Panc1 (cell line): ENCODE measurements around the gene GPRC5B. TPM values are rescaled to one million over a fixed set of nuclear protein-coding genes. Genes with fewer than 3 reads are reported as not detected.

Experiments used
- ATAC-seq: fragments of 200-7000 bp; cut with Tn5 transposase; 2 replicates; pipeline ENCODE4 v1.9.1; 2020; ENCODE audit warnings: mild to moderate bottlenecking, moderate library complexity
- BruUV-seq: library from RNA; stranded (reverse); fragments of 400-500 nt; replicated peaks from 2 replicates; lab custom pipeline; 2021; lab: Mats Ljungman, UMichigan
- CTCF ChIA-PET: fragments of 300-600 bp; sonication (Branson Sonifier 250); formaldehyde crosslinking; loops from one replicate; lab custom pipeline; 2022; ENCODE audit warnings: antibody characterized with exemption; lab: Charles Lee
- POLR2A ChIA-PET: fragments of 300-600 bp; sonication (Branson Sonifier 250); formaldehyde crosslinking; loops from one replicate; lab custom pipeline; 2022; ENCODE audit warnings: antibody characterized with exemption; lab: Charles Lee
- DNase-seq: peaks from one replicate; pipeline ENCODE4 v3.0.0-alpha.2; 2010; ENCODE audit warnings: low read depth, low spot score
- H3K27ac ChIP-seq: 2 replicates; pipeline ENCODE4 v1.5.1; 2011; ENCODE audit warnings: mild to moderate bottlenecking, low read length, inconsistent platforms
- H3K27me3 ChIP-seq: fragments of 200-500 bp; sonication (Bioruptor generic); 2 replicates; pipeline ENCODE4 v1.6.0; 2014; ENCODE audit warnings: low read length, inconsistent platforms; ENCODE audit not compliant: control insufficient read depth, insufficient read depth
- H3K36me3 ChIP-seq: fragments of 200-500 bp; sonication (Bioruptor generic); 2 replicates; pipeline ENCODE4 v1.5.1; 2014; ENCODE audit warnings: inconsistent platforms, mild to moderate bottlenecking, low read length, moderate library complexity; ENCODE audit not compliant: control insufficient read depth, insufficient read depth
- H3K4me1 ChIP-seq: 2 replicates; pipeline ENCODE4 v1.5.1; 2011; ENCODE audit warnings: inconsistent platforms, mild to moderate bottlenecking, low read length, moderate library complexity; ENCODE audit not compliant: control insufficient read depth, insufficient read depth
- H3K4me3 ChIP-seq, 2 experiments: 2 replicates each; pipeline ENCODE4 v1.5.1; 2011 to 2012; ENCODE audit warnings: low read depth in 2 of 2, low read length in 2 of 2, mild to moderate bottlenecking in 2 of 2, inconsistent platforms in 1 of 2, moderate library complexity in 1 of 2
- H3K9me3 ChIP-seq: fragments of 200-500 bp; sonication (Bioruptor generic); 2 replicates; pipeline ENCODE4 v1.5.1; 2014; ENCODE audit warnings: low read depth, mild to moderate bottlenecking, inconsistent platforms, low read length, moderate library complexity; ENCODE audit not compliant: control insufficient read depth, insufficient read depth
- CTCF ChIP-seq: fragments of 450-650 bp; IDR thresholded peaks from 2 replicates; pipeline ENCODE4 v1.5.1; 2017; ENCODE audit warnings: mild to moderate bottlenecking
- POLR2AphosphoS5 ChIP-seq: IDR thresholded peaks from 2 replicates; pipeline ENCODE4 v1.6.1; 2012; ENCODE audit warnings: mild to moderate bottlenecking, low read depth, low read length, moderate library complexity
- SIN3A ChIP-seq: IDR thresholded peaks from 2 replicates; pipeline ENCODE4 v1.6.1; 2012; ENCODE audit warnings: low read depth, mild to moderate bottlenecking, low read length, moderate library complexity, borderline replicate concordance; ENCODE audit not compliant: insufficient read depth
- TCF7L2 ChIP-seq: IDR thresholded peaks from 2 replicates; pipeline ENCODE4 v1.6.1; 2011; ENCODE audit warnings: mild to moderate bottlenecking, low read depth, low read length, inconsistent platforms
- in situ Hi-C: cut with HindIII; loops from 2 replicates; pipeline ENCODE4 v1.10.0; 2016; ENCODE audit warnings: low sequenced_read_pairs, low pct_unique_long_range_greater_than_20kb
- intact Hi-C: fragments of 100-400 bp; cut with micrococcal nuclease; formaldehyde crosslinking; loops from one replicate; pipeline ENCODE4 v1.10.0; 2022; ENCODE audit not compliant: unreplicated experiment
- total RNA-seq: library from RNA; stranded (reverse); gene quantifications from one replicate; pipeline ENCODE4 v1.2.1, GENCODE V29; 2021; ENCODE audit not compliant: unreplicated experiment
- TF ChIP-seq, protein P1 (sequence below), 2 experiments: IDR thresholded peaks; 2 replicates each; pipeline ENCODE4 v1.6.1; 2011 to 2012; ENCODE audit warnings: low read depth in 2 of 2, control low read depth in 1 of 2, low read length in 1 of 2, mild to moderate bottlenecking in 1 of 2, moderate library complexity in 1 of 2; ENCODE audit not compliant: insufficient read depth in 1 of 2

The GPRC5B gene
- total RNA-seq, 1 experiment from 2014 or later = 10.4 TPM

DNA sequence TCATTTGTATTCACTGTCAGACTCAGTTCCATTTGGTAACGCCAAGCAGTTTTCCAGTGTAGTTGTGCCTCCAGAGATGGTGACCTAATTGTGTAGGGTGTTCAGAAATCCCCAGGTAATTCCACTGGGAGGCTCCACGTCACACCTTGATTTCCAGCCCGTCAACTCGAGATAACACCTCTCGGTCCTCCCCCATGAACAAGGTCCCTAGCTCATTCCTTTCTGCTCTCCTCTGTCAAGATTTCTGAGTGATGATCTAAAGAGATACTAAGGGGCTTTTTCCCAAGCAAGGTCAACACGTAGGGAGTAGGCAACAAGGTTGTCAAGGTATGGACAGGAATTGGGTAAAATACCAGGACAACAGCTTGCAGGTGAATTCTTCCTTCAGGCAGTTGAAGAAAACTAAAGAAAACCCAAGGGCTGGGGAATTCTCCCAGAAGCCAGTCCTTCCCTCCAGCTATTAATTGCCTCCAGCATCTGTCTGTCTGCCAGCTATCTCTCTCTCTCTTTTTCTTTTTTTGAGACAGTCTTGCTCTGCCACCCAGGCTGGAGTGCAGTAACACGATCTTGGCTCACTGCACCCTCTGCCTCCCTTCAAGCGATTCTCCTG, 31.4 kb downstream of the GPRC5B start:
- no peak overlapping the region for H3K27ac ChIP-seq
- in situ Hi-C loops = no loop called here
- TF ChIP-seq POLR2AphosphoS5 (no peak), SIN3A (no peak), TCF7L2 (no peak), CTCF (no peak)
- H3K4me3 ChIP-seq = no peak overlapping the region
- no peak for DNase-seq
- intact Hi-C loops = no loop called here
- no peak for ATAC-seq
- H3K9me3 ChIP-seq = no peaks in the 10 kb centered on the region
- ChIA-PET CTCF (interaction anchor here (0.6 kb wide), 2 partner anchors 440 to 1232 kb away, joined by 3 to 10 read pairs; no protein-coding TSS in a partner anchor), POLR2A (no interaction called here)
- H3K36me3 ChIP-seq = no peaks in the 10 kb centered on the region
- H3K27me3 ChIP-seq = no peaks in the 10 kb centered on the region
- H3K4me1 ChIP-seq = no peaks in the 10 kb centered on the region
- BruUV-seq = no TSS peak

DNA sequence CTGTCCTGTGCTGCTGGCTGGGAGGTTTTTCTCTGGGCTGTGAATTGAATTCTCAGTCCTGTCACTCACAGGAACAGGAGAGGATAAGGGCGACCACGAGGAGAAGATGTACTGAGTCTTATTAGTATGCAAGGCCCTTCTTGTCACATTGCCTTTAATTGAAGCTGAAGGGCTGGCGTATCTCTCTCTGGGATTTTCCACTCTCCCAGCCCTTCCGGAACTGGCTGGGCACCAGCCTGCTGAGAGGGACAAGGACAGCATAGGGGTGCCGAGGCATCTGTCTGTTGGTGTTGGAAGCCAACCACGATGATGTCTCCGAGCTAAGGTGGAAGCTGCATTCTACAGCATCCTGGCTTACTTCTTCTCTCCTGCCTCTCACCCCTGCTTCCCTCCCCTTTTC, 33.2 kb downstream of the GPRC5B start:
- intact Hi-C loops = no loop called here
- CTCF ChIA-PET = interaction anchor here (0.6 to 1.0 kb wide), 2 partner anchors 257 to 267 kb away, joined by 3 read pairs; no protein-coding TSS in a partner anchor
- ATAC-seq (no peak), DNase-seq (no peak)
- POLR2A ChIA-PET = no interaction called here
- BruUV-seq = no TSS peak
- H3K4me1 ChIP-seq = no peaks in the 10 kb centered on the region
- H3K27me3 ChIP-seq = no peaks in the 10 kb centered on the region
- TF ChIP-seq POLR2AphosphoS5 = no peak
- TF ChIP-seq SIN3A = no peak
- no peak for TF ChIP-seq CTCF
- no peak for TF ChIP-seq TCF7L2
- TF ChIP-seq, protein P1, sequence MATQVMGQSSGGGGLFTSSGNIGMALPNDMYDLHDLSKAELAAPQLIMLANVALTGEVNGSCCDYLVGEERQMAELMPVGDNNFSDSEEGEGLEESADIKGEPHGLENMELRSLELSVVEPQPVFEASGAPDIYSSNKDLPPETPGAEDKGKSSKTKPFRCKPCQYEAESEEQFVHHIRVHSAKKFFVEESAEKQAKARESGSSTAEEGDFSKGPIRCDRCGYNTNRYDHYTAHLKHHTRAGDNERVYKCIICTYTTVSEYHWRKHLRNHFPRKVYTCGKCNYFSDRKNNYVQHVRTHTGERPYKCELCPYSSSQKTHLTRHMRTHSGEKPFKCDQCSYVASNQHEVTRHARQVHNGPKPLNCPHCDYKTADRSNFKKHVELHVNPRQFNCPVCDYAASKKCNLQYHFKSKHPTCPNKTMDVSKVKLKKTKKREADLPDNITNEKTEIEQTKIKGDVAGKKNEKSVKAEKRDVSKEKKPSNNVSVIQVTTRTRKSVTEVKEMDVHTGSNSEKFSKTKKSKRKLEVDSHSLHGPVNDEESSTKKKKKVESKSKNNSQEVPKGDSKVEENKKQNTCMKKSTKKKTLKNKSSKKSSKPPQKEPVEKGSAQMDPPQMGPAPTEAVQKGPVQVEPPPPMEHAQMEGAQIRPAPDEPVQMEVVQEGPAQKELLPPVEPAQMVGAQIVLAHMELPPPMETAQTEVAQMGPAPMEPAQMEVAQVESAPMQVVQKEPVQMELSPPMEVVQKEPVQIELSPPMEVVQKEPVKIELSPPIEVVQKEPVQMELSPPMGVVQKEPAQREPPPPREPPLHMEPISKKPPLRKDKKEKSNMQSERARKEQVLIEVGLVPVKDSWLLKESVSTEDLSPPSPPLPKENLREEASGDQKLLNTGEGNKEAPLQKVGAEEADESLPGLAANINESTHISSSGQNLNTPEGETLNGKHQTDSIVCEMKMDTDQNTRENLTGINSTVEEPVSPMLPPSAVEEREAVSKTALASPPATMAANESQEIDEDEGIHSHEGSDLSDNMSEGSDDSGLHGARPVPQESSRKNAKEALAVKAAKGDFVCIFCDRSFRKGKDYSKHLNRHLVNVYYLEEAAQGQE (IDR thresholded peaks at IDR 0.05; ENCODE audit: insufficient read depth in 1 of 2, low read depth in 2 of 2, low read length in 1 of 2) = no peak
- H3K27ac ChIP-seq = no peak overlapping the region
- no peak overlapping the region for H3K4me3 ChIP-seq
- in situ Hi-C loops = no loop called here
- no peaks in the 10 kb centered on the region for H3K9me3 ChIP-seq
- no peaks in the 10 kb centered on the region for H3K36me3 ChIP-seq
